WTC11 (cell line): ENCODE data around the gene CATSPER1. TPM values are rescaled to one million over a fixed set of nuclear protein-coding genes. Genes with fewer than 3 reads are reported as not detected.

Experiments used
- ATAC-seq: fragments of 200-7000 bp; cut with Tn5 transposase; 2 replicates; pipeline ENCODE4 v1.10.0; 2021; ENCODE audit warnings: mild to moderate bottlenecking, moderate library complexity
- CTCF ChIA-PET: fragments of 300-600 bp; sonication (Branson Sonifier 250); formaldehyde crosslinking; loops from one replicate; lab custom pipeline; 2021; ENCODE audit warnings: antibody characterized with exemption; lab: Charles Lee
- POLR2A ChIA-PET: fragments of 350-600 bp; sonication (Branson Sonifier 250); formaldehyde crosslinking; loops from one replicate; lab custom pipeline; 2021; ENCODE audit warnings: antibody characterized with exemption; lab: Charles Lee
- DNase-seq: peaks from one replicate; pipeline ENCODE4 v3.0.0; 2021; ENCODE audit warnings: low spot score
- H3K27ac Mint-ChIP-seq: 2 replicates; pipeline ENCODE4 v1.8.0; 2021; ENCODE audit warnings: mixed read lengths
- H3K27me3 Mint-ChIP-seq: 2 replicates; pipeline ENCODE4 v1.8.0; 2021; ENCODE audit warnings: low read depth, mild to moderate bottlenecking, moderate library complexity, mixed read lengths
- H3K36me3 Mint-ChIP-seq: 2 replicates; pipeline ENCODE4 v1.8.0; 2021; ENCODE audit warnings: mixed read lengths
- H3K4me1 Mint-ChIP-seq: 2 replicates; pipeline ENCODE4 v1.8.0; 2022; ENCODE audit warnings: mixed read lengths
- H3K4me3 Mint-ChIP-seq: 2 replicates; pipeline ENCODE4 v1.8.0; 2021; ENCODE audit warnings: mild to moderate bottlenecking, moderate library complexity, mixed read lengths
- H3K9me3 Mint-ChIP-seq: 2 replicates; pipeline ENCODE4 v1.8.0; 2021; ENCODE audit warnings: mixed read lengths
- CTCF ChIP-seq: fragments of 200-600 bp; IDR thresholded peaks from 2 replicates; pipeline ENCODE4 v1.8.0; 2022; ENCODE audit warnings: antibody characterized with exemption
- ERG ChIP-seq: fragments of 250-450 bp; sonication (Bioruptor Pico); IDR thresholded peaks from 2 replicates; pipeline ENCODE4 v1.8.0; 2021; ENCODE audit warnings: mild to moderate bottlenecking
- FOXK1 ChIP-seq: sonication (generic); formaldehyde crosslinking; IDR thresholded peaks from 2 replicates; pipeline ENCODE4 v1.8.0; 2022; ENCODE audit warnings: mild to moderate bottlenecking, moderate library complexity, missing genetic modification reagents
- FOXP1 ChIP-seq: sonication (generic); formaldehyde crosslinking; IDR thresholded peaks from 2 replicates; pipeline ENCODE4 v1.8.0; 2022; ENCODE audit warnings: missing genetic modification reagents, mild to moderate bottlenecking, moderate library complexity, borderline replicate concordance
- GRHL2 ChIP-seq: fragments of 250-450 bp; sonication (Bioruptor Pico); IDR thresholded peaks from 2 replicates; pipeline ENCODE4 v1.8.0; 2022; ENCODE audit warnings: mild to moderate bottlenecking, moderate library complexity; ENCODE audit not compliant: insufficient replicate concordance, severe bottlenecking
- JUN ChIP-seq: sonication (generic); formaldehyde crosslinking; IDR thresholded peaks from 2 replicates; pipeline ENCODE4 v1.8.0; 2023; ENCODE audit warnings: mild to moderate bottlenecking, missing genetic modification reagents
- NFYB ChIP-seq: sonication (generic); formaldehyde crosslinking; conservative IDR thresholded peaks from 2 replicates; pipeline ENCODE4 v1.8.0; 2022; ENCODE audit warnings: low read depth, missing genetic modification reagents
- NR1H2 ChIP-seq: sonication (generic); formaldehyde crosslinking; IDR thresholded peaks from 2 replicates; pipeline ENCODE4 v1.9.0; 2021; ENCODE audit warnings: mild to moderate bottlenecking, moderate library complexity, missing genetic modification reagents
- PREB ChIP-seq: sonication (generic); formaldehyde crosslinking; IDR thresholded peaks from 2 replicates; pipeline ENCODE4 v1.8.1; 2022; ENCODE audit warnings: mild to moderate bottlenecking, missing genetic modification reagents, moderate library complexity, borderline replicate concordance
- SMAD4 ChIP-seq: sonication (generic); formaldehyde crosslinking; IDR thresholded peaks from 2 replicates; pipeline ENCODE4 v1.8.0; 2022; ENCODE audit warnings: mild to moderate bottlenecking, missing genetic modification reagents
- USF2 ChIP-seq: sonication (generic); formaldehyde crosslinking; IDR thresholded peaks from 2 replicates; pipeline ENCODE4 v1.8.1; 2023; ENCODE audit warnings: mild to moderate bottlenecking, missing genetic modification reagents, moderate library complexity
- ZBTB21 ChIP-seq: sonication (generic); formaldehyde crosslinking; IDR thresholded peaks from 2 replicates; pipeline ENCODE4 v1.8.1; 2023; ENCODE audit warnings: mild to moderate bottlenecking, missing genetic modification reagents, borderline replicate concordance
- ZNF121 ChIP-seq: sonication (generic); formaldehyde crosslinking; IDR thresholded peaks from 2 replicates; pipeline ENCODE4 v1.8.0; 2023; ENCODE audit warnings: missing genetic modification reagents
- ZNF396 ChIP-seq: fragments of 250-450 bp; sonication (Bioruptor Pico); IDR thresholded peaks from 2 replicates; pipeline ENCODE4 v1.8.0; 2021; ENCODE audit warnings: mild to moderate bottlenecking, moderate library complexity, borderline replicate concordance
- total RNA-seq: library from RNA; stranded (reverse); gene quantifications from 3 replicates; pipeline ENCODE4 v1.2.3, GENCODE V29; 2021
- TF ChIP-seq, protein P1 (sequence below): sonication (generic); formaldehyde crosslinking; IDR thresholded peaks from 2 replicates; pipeline ENCODE4 v1.8.1; 2023; ENCODE audit warnings: mild to moderate bottlenecking, missing genetic modification reagents, moderate library complexity
- TF ChIP-seq, protein P2 (sequence below): fragments of 250-450 bp; sonication (Bioruptor Pico); IDR thresholded peaks from 2 replicates; pipeline ENCODE4 v1.9.0; 2021; ENCODE audit warnings: mild to moderate bottlenecking
- TF ChIP-seq, protein P3 (sequence below): sonication (generic); formaldehyde crosslinking; IDR thresholded peaks from 2 replicates; pipeline ENCODE4 v1.8.1; 2023; ENCODE audit warnings: mild to moderate bottlenecking, missing genetic modification reagents, borderline replicate concordance
- TF ChIP-seq, protein P4 (sequence below): fragments of 250-450 bp; sonication (Bioruptor Pico); IDR thresholded peaks from 2 replicates; pipeline ENCODE4 v2.1.2; 2022; ENCODE audit warnings: mild to moderate bottlenecking, moderate library complexity
- TF ChIP-seq, protein P5 (sequence below): fragments of 250-450 bp; sonication (Bioruptor Pico); IDR thresholded peaks from 2 replicates; pipeline ENCODE4 v1.9.0; 2021; ENCODE audit warnings: mild to moderate bottlenecking

The CATSPER1 gene
- total RNA-seq, 1 experiment from 2014 or later: not detected

DNA sequence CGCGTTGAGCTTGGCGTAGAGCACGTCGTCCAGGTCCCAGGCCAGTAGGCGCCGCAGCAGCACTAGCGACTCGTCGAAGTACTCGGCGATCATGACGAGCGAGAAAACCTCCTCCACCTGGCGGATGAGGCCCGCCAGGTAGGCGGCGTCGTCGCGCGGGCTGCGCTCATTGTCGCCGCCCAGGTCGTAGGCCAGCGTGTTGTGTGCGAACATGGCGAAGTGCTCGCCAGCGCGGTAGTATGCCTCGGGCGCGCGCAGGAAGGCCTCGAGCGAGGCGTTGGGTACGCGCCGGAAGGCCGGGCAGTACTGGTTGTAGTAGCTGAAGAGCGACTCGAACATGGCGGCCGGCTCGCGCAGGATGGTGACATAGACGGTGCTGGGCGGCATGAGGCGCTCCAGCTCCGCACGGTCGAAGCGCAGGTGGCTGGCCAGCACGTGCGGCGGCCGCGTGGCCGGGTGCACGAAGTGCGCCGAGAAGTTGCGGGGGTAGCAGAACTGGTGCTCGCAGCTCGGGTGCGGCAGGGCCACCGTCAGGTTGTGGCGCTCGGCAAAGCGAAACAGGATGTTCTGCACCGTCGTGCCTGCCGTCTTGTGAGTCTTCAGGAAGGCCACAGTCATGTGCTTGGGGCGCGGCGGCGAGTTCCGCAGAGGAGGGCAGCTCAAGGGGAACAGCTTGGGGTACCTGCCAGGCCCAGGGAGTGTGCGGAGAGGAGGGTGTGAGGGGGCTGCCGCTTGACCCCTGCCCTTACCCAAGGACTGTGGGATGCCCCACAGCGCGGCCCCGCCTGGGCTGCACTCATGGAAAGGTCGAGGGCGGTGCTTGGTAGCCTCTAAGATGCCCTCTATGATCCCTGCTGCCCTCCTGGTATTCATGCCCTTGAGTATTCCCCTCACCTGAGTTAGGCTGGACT is 17.0 kb upstream of the CATSPER1 start:
- Mint-ChIP-seq H3K36me3 (peaks cover 33% of the 10 kb centered on the region), H3K27ac (no peak overlapping the region), H3K4me1 (peaks cover 17% of the 10 kb centered on the region), H3K4me3 (no peak overlapping the region), H3K27me3 (no peaks in the 10 kb centered on the region; the same call in 1 of the 2 replicates), H3K9me3 (no peaks in the 10 kb centered on the region)
- no peak for DNase-seq
- CTCF ChIA-PET: interaction anchor here (0.5 to 3.3 kb wide), 5 partner anchors 21 to 183 kb away, joined by 3 to 48 read pairs (median 3); partner anchors contain the start of gene MUS81
- POLR2A ChIA-PET: no interaction called here
- no peak for ATAC-seq
- no peak for TF ChIP-seq SMAD4 (CRISPR knock-in tag)
- TF ChIP-seq NR1H2: no peak
- TF ChIP-seq PREB (CRISPR knock-in tag): no peak
- TF ChIP-seq FOXK1 (CRISPR knock-in tag): no peak
- TF ChIP-seq, protein P1, sequence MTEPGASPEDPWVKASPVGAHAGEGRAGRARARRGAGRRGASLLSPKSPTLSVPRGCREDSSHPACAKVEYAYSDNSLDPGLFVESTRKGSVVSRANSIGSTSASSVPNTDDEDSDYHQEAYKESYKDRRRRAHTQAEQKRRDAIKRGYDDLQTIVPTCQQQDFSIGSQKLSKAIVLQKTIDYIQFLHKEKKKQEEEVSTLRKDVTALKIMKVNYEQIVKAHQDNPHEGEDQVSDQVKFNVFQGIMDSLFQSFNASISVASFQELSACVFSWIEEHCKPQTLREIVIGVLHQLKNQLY (CRISPR knock-in tag): no peak
- no peak for TF ChIP-seq NFYB
- TF ChIP-seq, protein P2, sequence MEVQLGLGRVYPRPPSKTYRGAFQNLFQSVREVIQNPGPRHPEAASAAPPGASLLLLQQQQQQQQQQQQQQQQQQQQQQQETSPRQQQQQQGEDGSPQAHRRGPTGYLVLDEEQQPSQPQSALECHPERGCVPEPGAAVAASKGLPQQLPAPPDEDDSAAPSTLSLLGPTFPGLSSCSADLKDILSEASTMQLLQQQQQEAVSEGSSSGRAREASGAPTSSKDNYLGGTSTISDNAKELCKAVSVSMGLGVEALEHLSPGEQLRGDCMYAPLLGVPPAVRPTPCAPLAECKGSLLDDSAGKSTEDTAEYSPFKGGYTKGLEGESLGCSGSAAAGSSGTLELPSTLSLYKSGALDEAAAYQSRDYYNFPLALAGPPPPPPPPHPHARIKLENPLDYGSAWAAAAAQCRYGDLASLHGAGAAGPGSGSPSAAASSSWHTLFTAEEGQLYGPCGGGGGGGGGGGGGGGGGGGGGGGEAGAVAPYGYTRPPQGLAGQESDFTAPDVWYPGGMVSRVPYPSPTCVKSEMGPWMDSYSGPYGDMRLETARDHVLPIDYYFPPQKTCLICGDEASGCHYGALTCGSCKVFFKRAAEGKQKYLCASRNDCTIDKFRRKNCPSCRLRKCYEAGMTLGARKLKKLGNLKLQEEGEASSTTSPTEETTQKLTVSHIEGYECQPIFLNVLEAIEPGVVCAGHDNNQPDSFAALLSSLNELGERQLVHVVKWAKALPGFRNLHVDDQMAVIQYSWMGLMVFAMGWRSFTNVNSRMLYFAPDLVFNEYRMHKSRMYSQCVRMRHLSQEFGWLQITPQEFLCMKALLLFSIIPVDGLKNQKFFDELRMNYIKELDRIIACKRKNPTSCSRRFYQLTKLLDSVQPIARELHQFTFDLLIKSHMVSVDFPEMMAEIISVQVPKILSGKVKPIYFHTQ (CRISPR knock-in tag): no peak
- TF ChIP-seq, protein P3, sequence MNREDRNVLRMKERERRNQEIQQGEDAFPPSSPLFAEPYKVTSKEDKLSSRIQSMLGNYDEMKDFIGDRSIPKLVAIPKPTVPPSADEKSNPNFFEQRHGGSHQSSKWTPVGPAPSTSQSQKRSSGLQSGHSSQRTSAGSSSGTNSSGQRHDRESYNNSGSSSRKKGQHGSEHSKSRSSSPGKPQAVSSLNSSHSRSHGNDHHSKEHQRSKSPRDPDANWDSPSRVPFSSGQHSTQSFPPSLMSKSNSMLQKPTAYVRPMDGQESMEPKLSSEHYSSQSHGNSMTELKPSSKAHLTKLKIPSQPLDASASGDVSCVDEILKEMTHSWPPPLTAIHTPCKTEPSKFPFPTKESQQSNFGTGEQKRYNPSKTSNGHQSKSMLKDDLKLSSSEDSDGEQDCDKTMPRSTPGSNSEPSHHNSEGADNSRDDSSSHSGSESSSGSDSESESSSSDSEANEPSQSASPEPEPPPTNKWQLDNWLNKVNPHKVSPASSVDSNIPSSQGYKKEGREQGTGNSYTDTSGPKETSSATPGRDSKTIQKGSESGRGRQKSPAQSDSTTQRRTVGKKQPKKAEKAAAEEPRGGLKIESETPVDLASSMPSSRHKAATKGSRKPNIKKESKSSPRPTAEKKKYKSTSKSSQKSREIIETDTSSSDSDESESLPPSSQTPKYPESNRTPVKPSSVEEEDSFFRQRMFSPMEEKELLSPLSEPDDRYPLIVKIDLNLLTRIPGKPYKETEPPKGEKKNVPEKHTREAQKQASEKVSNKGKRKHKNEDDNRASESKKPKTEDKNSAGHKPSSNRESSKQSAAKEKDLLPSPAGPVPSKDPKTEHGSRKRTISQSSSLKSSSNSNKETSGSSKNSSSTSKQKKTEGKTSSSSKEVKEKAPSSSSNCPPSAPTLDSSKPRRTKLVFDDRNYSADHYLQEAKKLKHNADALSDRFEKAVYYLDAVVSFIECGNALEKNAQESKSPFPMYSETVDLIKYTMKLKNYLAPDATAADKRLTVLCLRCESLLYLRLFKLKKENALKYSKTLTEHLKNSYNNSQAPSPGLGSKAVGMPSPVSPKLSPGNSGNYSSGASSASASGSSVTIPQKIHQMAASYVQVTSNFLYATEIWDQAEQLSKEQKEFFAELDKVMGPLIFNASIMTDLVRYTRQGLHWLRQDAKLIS (CRISPR knock-in tag): no peak
- no peak for TF ChIP-seq ZNF396 (CRISPR knock-in tag)
- TF ChIP-seq, protein P4, sequence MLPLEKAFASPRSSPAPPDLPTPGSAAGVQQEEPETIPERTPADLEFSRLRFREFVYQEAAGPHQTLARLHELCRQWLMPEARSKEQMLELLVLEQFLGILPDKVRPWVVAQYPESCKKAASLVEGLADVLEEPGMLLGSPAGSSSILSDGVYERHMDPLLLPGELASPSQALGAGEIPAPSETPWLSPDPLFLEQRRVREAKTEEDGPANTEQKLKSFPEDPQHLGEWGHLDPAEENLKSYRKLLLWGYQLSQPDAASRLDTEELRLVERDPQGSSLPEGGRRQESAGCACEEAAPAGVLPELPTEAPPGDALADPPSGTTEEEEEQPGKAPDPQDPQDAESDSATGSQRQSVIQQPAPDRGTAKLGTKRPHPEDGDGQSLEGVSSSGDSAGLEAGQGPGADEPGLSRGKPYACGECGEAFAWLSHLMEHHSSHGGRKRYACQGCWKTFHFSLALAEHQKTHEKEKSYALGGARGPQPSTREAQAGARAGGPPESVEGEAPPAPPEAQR (CRISPR knock-in tag): no peak
- TF ChIP-seq, protein P5, sequence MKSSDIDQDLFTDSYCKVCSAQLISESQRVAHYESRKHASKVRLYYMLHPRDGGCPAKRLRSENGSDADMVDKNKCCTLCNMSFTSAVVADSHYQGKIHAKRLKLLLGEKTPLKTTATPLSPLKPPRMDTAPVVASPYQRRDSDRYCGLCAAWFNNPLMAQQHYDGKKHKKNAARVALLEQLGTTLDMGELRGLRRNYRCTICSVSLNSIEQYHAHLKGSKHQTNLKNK: no peak
- TF ChIP-seq GRHL2: no peak
- no peak for TF ChIP-seq CTCF
- TF ChIP-seq ZNF121 (CRISPR knock-in tag): no peak
- no peak for TF ChIP-seq USF2 (CRISPR knock-in tag)
- TF ChIP-seq FOXP1 (CRISPR knock-in tag): no peak
- TF ChIP-seq ZBTB21: no peak
- TF ChIP-seq ERG: no peak
- no peak for TF ChIP-seq JUN (CRISPR knock-in tag)
